ENCODE data around the gene RAD52.

- TF ChIP-seq POLR2A (IDR thresholded peaks at IDR 0.05) (no peak), POLR2AphosphoS5 (IDR thresholded peaks at IDR 0.05) (no peak)
- TF ChIP-seq, protein P1, sequence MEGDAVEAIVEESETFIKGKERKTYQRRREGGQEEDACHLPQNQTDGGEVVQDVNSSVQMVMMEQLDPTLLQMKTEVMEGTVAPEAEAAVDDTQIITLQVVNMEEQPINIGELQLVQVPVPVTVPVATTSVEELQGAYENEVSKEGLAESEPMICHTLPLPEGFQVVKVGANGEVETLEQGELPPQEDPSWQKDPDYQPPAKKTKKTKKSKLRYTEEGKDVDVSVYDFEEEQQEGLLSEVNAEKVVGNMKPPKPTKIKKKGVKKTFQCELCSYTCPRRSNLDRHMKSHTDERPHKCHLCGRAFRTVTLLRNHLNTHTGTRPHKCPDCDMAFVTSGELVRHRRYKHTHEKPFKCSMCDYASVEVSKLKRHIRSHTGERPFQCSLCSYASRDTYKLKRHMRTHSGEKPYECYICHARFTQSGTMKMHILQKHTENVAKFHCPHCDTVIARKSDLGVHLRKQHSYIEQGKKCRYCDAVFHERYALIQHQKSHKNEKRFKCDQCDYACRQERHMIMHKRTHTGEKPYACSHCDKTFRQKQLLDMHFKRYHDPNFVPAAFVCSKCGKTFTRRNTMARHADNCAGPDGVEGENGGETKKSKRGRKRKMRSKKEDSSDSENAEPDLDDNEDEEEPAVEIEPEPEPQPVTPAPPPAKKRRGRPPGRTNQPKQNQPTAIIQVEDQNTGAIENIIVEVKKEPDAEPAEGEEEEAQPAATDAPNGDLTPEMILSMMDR (IDR thresholded peaks at IDR 0.05), result no peak
Measured at GRCh38 chr12:971991-972390, 22.5 kb upstream of the RAD52 start.

Data from prostate gland (tissue), 2 donors.